ENCODE data around the gene CHRND. TPM values are rescaled to one million over a fixed set of nuclear protein-coding genes. Genes with fewer than 3 reads are reported as not detected.

Gene CHRND
- polyA plus RNA-seq, 1 donor from 2014 or later = not detected

DNA sequence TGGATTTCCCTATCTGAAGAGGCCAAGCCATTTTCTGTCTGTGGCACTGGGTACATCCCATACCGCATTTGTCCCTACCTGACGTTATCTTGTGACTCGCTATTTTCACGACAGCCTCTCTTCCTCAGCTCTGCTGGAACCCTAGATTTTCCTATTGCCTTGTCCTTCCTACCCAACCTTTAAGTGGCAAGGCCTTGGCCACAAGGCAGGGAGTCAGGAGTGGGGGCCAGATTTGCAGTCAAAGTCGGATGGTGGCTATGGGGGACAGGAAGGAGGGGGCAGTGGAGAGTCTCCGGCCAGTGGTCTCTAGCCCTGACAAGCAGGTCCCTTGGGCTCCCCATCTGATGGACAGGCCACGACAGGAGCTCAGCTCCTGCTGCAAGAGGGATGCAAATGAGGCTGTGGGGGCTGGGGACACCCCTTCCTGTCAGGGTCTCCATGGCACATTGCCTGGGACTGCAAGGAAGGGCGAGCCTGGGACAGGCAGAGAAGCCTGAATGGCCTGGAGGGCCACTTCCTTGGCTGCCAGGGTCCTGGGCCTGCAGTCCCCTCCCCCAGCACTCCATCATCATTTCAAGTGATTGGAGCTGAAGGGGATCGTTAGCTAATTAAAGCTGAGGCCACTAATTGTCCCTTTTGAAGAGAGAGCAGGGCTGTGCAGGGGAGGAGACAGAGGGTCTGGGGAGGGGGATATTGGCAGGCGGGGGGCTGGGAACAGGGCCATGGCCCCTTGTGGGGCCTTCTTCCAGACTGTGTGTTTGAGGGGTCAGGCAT lies 32.1 kb upstream of the CHRND start:
- Histone ChIP-seq H2AFZ (ENCODE audit: low read depth, low read length) (no peak overlapping the region), H3K4me3 (ENCODE audit: low read length) (no peak overlapping the region)

DNA sequence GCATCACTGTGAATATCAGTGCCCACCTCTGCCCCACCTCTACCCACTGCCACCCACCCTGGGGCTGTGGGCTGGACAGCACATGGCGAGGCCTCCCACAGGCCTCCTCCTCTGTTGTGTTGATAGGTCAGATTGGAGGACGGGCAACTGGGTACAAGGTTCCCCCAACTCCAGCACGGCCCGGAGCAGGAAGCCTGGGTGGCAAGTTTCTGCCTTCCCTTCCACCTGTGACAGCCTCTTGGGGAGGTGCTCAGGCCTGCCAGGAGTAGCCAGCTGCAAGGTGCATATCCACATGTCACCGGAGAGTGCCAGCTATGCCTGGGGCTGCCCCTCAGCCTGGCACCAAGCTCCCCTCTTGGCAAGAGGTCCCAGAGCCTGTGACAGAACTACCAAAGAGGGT lies 31.4 kb upstream of the CHRND start:
- no peak for TF ChIP-seq EP300 (conservative IDR thresholded peaks at IDR 0.05; ENCODE audit: poor library complexity, severe bottlenecking)
- no peak for TF ChIP-seq EZH2 (IDR thresholded peaks at IDR 0.05; ENCODE audit: borderline replicate concordance, insufficient read depth, low read length, poor library complexity, severe bottlenecking)
- TF ChIP-seq POLR2AphosphoS5 (IDR thresholded peaks at IDR 0.05) = no peak
- TF ChIP-seq, protein P1, sequence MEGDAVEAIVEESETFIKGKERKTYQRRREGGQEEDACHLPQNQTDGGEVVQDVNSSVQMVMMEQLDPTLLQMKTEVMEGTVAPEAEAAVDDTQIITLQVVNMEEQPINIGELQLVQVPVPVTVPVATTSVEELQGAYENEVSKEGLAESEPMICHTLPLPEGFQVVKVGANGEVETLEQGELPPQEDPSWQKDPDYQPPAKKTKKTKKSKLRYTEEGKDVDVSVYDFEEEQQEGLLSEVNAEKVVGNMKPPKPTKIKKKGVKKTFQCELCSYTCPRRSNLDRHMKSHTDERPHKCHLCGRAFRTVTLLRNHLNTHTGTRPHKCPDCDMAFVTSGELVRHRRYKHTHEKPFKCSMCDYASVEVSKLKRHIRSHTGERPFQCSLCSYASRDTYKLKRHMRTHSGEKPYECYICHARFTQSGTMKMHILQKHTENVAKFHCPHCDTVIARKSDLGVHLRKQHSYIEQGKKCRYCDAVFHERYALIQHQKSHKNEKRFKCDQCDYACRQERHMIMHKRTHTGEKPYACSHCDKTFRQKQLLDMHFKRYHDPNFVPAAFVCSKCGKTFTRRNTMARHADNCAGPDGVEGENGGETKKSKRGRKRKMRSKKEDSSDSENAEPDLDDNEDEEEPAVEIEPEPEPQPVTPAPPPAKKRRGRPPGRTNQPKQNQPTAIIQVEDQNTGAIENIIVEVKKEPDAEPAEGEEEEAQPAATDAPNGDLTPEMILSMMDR (IDR thresholded peaks at IDR 0.05; ENCODE audit: poor library complexity, severe bottlenecking) = no peak
- no peak for TF ChIP-seq RAD21 (conservative IDR thresholded peaks at IDR 0.05)
- no peak for TF ChIP-seq TAF1 (IDR thresholded peaks at IDR 0.05; ENCODE audit: low read depth)
- TF ChIP-seq MXI1 (conservative IDR thresholded peaks at IDR 0.05; ENCODE audit: poor library complexity, severe bottlenecking) = no peak
- no peak for TF ChIP-seq SMC3 (conservative IDR thresholded peaks at IDR 0.05; ENCODE audit: poor library complexity)
- TF ChIP-seq, protein P2, sequence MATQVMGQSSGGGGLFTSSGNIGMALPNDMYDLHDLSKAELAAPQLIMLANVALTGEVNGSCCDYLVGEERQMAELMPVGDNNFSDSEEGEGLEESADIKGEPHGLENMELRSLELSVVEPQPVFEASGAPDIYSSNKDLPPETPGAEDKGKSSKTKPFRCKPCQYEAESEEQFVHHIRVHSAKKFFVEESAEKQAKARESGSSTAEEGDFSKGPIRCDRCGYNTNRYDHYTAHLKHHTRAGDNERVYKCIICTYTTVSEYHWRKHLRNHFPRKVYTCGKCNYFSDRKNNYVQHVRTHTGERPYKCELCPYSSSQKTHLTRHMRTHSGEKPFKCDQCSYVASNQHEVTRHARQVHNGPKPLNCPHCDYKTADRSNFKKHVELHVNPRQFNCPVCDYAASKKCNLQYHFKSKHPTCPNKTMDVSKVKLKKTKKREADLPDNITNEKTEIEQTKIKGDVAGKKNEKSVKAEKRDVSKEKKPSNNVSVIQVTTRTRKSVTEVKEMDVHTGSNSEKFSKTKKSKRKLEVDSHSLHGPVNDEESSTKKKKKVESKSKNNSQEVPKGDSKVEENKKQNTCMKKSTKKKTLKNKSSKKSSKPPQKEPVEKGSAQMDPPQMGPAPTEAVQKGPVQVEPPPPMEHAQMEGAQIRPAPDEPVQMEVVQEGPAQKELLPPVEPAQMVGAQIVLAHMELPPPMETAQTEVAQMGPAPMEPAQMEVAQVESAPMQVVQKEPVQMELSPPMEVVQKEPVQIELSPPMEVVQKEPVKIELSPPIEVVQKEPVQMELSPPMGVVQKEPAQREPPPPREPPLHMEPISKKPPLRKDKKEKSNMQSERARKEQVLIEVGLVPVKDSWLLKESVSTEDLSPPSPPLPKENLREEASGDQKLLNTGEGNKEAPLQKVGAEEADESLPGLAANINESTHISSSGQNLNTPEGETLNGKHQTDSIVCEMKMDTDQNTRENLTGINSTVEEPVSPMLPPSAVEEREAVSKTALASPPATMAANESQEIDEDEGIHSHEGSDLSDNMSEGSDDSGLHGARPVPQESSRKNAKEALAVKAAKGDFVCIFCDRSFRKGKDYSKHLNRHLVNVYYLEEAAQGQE (IDR thresholded peaks at IDR 0.05; ENCODE audit: borderline replicate concordance) = no peak
- Histone ChIP-seq H3K4me2 (ENCODE audit: low read length) (no peak overlapping the region), H3K27me3 (ENCODE audit: insufficient read depth, low read depth, low read length) (no peaks in the 10 kb centered on the region), H4K20me1 (ENCODE audit: insufficient read depth) (no peaks in the 10 kb centered on the region), H3K36me3 (ENCODE audit: insufficient read depth, low read length) (no peaks in the 10 kb centered on the region), H2AFZ (ENCODE audit: low read depth, low read length) (no peak overlapping the region), H3K27ac (ENCODE audit: low read length) (no peak overlapping the region), H3K79me2 (replicated peaks; ENCODE audit: insufficient read depth, low read length) (no peaks in the 10 kb centered on the region), H3K4me3 (ENCODE audit: low read length) (no peak overlapping the region), H3K9ac (ENCODE audit: low read length) (no peak overlapping the region), H3K9me3 (ENCODE audit: low read length) (no peaks in the 10 kb centered on the region), H3F3A (ENCODE audit: insufficient read depth, low read length, poor library complexity, severe bottlenecking) (no peaks in the 10 kb centered on the region), H3K9me2 (ENCODE audit: insufficient read depth, low read length) (no peaks in the 10 kb centered on the region)

More for the DNA sequence above, 32.1 kb upstream of the CHRND start:
- TF ChIP-seq EP300 (conservative IDR thresholded peaks at IDR 0.05; ENCODE audit: poor library complexity, severe bottlenecking) = no peak
- no peak for TF ChIP-seq TAF1 (IDR thresholded peaks at IDR 0.05; ENCODE audit: low read depth)
- no peak for TF ChIP-seq MXI1 (conservative IDR thresholded peaks at IDR 0.05; ENCODE audit: poor library complexity, severe bottlenecking)
- TF ChIP-seq, protein P1 (IDR thresholded peaks at IDR 0.05; ENCODE audit: poor library complexity, severe bottlenecking) = no peak
- TF ChIP-seq, protein P2 (IDR thresholded peaks at IDR 0.05; ENCODE audit: borderline replicate concordance) = no peak
- no peak for TF ChIP-seq POLR2AphosphoS5 (IDR thresholded peaks at IDR 0.05)
- TF ChIP-seq RAD21 (conservative IDR thresholded peaks at IDR 0.05) = no peak
- Histone ChIP-seq H3F3A (ENCODE audit: insufficient read depth, low read length, poor library complexity, severe bottlenecking) (no peaks in the 10 kb centered on the region), H3K27me3 (ENCODE audit: insufficient read depth, low read depth, low read length) (peaks cover under 1% of the 10 kb centered on the region), H3K4me2 (ENCODE audit: low read length) (no peak overlapping the region), H4K20me1 (ENCODE audit: insufficient read depth) (no peaks in the 10 kb centered on the region), H3K27ac (ENCODE audit: low read length) (no peak overlapping the region), H3K9me3 (ENCODE audit: low read length) (no peaks in the 10 kb centered on the region), H3K79me2 (replicated peaks; ENCODE audit: insufficient read depth, low read length) (no peaks in the 10 kb centered on the region), H3K36me3 (ENCODE audit: insufficient read depth, low read length) (no peaks in the 10 kb centered on the region), H3K9me2 (ENCODE audit: insufficient read depth, low read length) (no peaks in the 10 kb centered on the region), H3K9ac (ENCODE audit: low read length) (no peak overlapping the region)

Measured in neural cell (in vitro differentiated cells).